OCI-LY7 (cell line): ENCODE measurements around the gene ELF4. TPM values are rescaled to one million over a fixed set of nuclear protein-coding genes. Genes with fewer than 3 reads are reported as not detected.

Experiments
- BruUV-seq: library from RNA; stranded (reverse); fragments of 400-500 nt; replicated peaks from 2 replicates; lab custom pipeline; 2021; lab: Mats Ljungman, UMichigan
- CTCF ChIA-PET: fragments of 300-600 bp; sonication (Branson Sonifier 250); formaldehyde crosslinking; loops from one replicate; lab custom pipeline; 2022; ENCODE audit warnings: antibody characterized with exemption; ENCODE audit not compliant: unreplicated experiment; lab: Charles Lee
- POLR2A ChIA-PET: fragments of 300-600 bp; sonication (Branson Sonifier 250); formaldehyde crosslinking; loops from one replicate; lab custom pipeline; 2022; ENCODE audit warnings: antibody characterized with exemption; lab: Charles Lee
- DNase-seq: peaks from one replicate; pipeline ENCODE4 v3.0.0-alpha.2; 2015; ENCODE audit warnings: low spot score
- H2AFZ ChIP-seq: fragments of 200-600 bp; sonication (generic), shearing (Covaris generic); 2 replicates; pipeline ENCODE4 v1.6.1; 2014; ENCODE audit warnings: mild to moderate bottlenecking, antibody characterized with exemption, low read length, moderate library complexity
- H3K27ac ChIP-seq: fragments of 200-600 bp; sonication (generic); 2 replicates; pipeline ENCODE4 v1.5.1; 2014; ENCODE audit warnings: mixed run types, low read depth, mild to moderate bottlenecking, moderate library complexity, low read length, inconsistent platforms; ENCODE audit not compliant: poor library complexity, severe bottlenecking
- H3K36me3 ChIP-seq: fragments of 200-600 bp; sonication (generic); 2 replicates; pipeline ENCODE4 v1.6.1; 2014; ENCODE audit warnings: mild to moderate bottlenecking, antibody characterized with exemption, low read length, moderate library complexity, mixed read lengths; ENCODE audit not compliant: insufficient read depth
- H3K4me1 ChIP-seq: fragments of 200-600 bp; sonication (generic); 2 replicates; pipeline ENCODE4 v1.5.1; 2014; ENCODE audit warnings: mild to moderate bottlenecking, low read length; ENCODE audit not compliant: insufficient read depth, poor library complexity, severe bottlenecking
- H3K4me2 ChIP-seq: fragments of 200-600 bp; sonication (generic); 2 replicates; pipeline ENCODE4 v1.6.1; 2014; ENCODE audit warnings: mild to moderate bottlenecking, low read length
- H3K4me3 ChIP-seq: fragments of 200-600 bp; sonication (generic); 2 replicates; pipeline ENCODE4 v1.5.1; 2014; ENCODE audit warnings: mild to moderate bottlenecking, low read depth, low read length; ENCODE audit not compliant: poor library complexity, severe bottlenecking
- H3K79me2 ChIP-seq: fragments of 200-600 bp; sonication (generic); 2 replicates; pipeline ENCODE4 v1.6.1; 2016; ENCODE audit warnings: low read depth, mild to moderate bottlenecking, low read length, moderate library complexity, mixed read lengths; ENCODE audit not compliant: insufficient read depth
- H3K9me2 ChIP-seq: fragments of 200-600 bp; sonication (generic); 2 replicates; pipeline ENCODE4 v1.6.1; 2016; ENCODE audit warnings: mild to moderate bottlenecking, low read length, mixed read lengths; ENCODE audit not compliant: insufficient read depth
- H3K9me3 ChIP-seq: fragments of 200-600 bp; sonication (generic); 2 replicates; pipeline ENCODE4 v1.6.1; 2014; ENCODE audit warnings: mild to moderate bottlenecking, mixed run types, low read length, mixed read lengths
- H4K20me1 ChIP-seq: fragments of 200-600 bp; sonication (generic); 2 replicates; pipeline ENCODE4 v1.6.1; 2014; ENCODE audit warnings: mild to moderate bottlenecking, antibody characterized with exemption, low read length, moderate library complexity, mixed read lengths; ENCODE audit not compliant: insufficient read depth
- EZH2phosphoT487 ChIP-seq: fragments of 200-600 bp; sonication (generic); IDR thresholded peaks from 2 replicates; pipeline ENCODE4 v1.6.1; 2018; ENCODE audit warnings: low read depth, borderline replicate concordance, mild to moderate bottlenecking, mixed run types, antibody characterized with exemption, low read length, moderate library complexity, mixed read lengths
- intact Hi-C: fragments of 100-400 bp; cut with micrococcal nuclease; formaldehyde crosslinking; loops from one replicate; pipeline ENCODE4 v1.10.0; 2022; ENCODE audit not compliant: unreplicated experiment
- total RNA-seq, 2 experiments: library from RNA; depleted of rRNA in 1 of 2; stranded (reverse); fragments of >200 nt in 1 of 2; shearing (Covaris generic) in 1 of 2; gene quantifications; 2 replicates each; pipeline ENCODE4 v1.2.3, GENCODE V29; 2014 to 2022
- TF ChIP-seq, protein P1 (sequence below): fragments of 200-600 bp; sonication (generic); conservative IDR thresholded peaks from 2 replicates; pipeline ENCODE4 v1.5.1; 2014; ENCODE audit warnings: mild to moderate bottlenecking, antibody characterized with exemption, low read length, moderate library complexity, mixed read lengths

The ELF4 gene
- total RNA-seq, 2 experiments from 2014 or later: 15.0 to 27.3 TPM

DNA sequence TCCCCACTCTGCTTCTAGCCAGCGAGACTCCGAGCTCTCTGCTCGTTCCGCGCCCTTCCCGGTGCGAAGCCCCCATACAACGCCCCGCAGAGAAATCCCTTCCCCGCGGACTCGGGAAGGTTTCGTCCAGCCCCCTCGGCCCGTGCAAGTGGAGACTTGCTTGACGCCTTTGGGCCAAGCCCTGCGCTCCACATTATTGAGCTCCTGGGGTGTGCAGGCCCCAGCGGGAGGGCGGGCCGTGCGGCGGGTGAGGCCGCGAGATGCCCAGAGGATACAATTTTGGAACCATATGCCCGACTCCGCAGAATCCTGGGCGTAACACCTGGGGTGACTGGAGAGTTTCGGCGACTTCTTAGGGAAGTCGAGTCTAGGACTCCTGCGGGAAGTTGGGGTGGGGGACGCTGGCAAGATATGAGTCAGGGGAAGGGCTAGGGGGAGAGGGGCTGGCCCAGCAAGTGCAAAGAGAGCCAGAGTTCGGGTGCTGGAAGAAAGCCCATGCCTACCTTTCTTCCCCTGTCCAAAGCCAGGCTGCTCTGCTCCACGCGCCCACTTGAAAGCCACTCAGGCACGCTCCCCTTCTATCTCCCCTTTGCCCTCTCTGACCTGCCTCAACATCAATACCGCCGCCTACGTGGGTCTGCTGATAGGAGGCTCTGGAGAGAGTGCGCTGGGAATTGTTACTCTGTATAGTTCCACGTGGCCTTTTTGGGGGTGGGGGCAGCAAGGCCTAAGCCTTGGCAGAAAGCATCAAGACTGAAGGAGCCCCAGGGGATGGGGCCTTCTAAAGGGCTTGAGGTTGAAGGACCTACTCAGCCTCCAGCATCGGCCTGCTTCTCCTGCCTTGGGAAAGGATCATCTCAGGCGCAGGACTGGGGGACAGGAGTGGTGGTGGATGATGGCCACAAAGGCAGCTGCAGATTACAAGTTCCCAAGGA is 1.2 kb upstream of the ELF4 start:
- H2AFZ ChIP-seq: peak overlapping the region; percentile 86; the same call in 1 of the 2 replicates
- DNase-seq: no peak
- H3K9me3 ChIP-seq: no peaks in the 10 kb centered on the region
- ChIA-PET CTCF (interaction anchor here (0.6 kb wide), 1 partner anchor 30 kb away, joined by 3 read pairs; no protein-coding TSS in a partner anchor), POLR2A (no interaction called here)
- TF ChIP-seq, protein P1, sequence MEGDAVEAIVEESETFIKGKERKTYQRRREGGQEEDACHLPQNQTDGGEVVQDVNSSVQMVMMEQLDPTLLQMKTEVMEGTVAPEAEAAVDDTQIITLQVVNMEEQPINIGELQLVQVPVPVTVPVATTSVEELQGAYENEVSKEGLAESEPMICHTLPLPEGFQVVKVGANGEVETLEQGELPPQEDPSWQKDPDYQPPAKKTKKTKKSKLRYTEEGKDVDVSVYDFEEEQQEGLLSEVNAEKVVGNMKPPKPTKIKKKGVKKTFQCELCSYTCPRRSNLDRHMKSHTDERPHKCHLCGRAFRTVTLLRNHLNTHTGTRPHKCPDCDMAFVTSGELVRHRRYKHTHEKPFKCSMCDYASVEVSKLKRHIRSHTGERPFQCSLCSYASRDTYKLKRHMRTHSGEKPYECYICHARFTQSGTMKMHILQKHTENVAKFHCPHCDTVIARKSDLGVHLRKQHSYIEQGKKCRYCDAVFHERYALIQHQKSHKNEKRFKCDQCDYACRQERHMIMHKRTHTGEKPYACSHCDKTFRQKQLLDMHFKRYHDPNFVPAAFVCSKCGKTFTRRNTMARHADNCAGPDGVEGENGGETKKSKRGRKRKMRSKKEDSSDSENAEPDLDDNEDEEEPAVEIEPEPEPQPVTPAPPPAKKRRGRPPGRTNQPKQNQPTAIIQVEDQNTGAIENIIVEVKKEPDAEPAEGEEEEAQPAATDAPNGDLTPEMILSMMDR: no peak
- no peak for TF ChIP-seq EZH2phosphoT487
- no peaks in the 10 kb centered on the region for H3K9me2 ChIP-seq
- H3K79me2 ChIP-seq: peaks cover 31% of the 10 kb centered on the region; the same call in 1 of the 2 replicates
- H4K20me1 ChIP-seq: no peaks in the 10 kb centered on the region
- H3K4me1 ChIP-seq: peaks cover 19% of the 10 kb centered on the region
- H3K4me3 ChIP-seq: peak overlapping the region; percentile 66
- H3K27ac ChIP-seq: peak overlapping the region; percentile 62
- intact Hi-C loops: no loop called here
- no peaks in the 10 kb centered on the region for H3K36me3 ChIP-seq
- H3K4me2 ChIP-seq: peak overlapping the region; percentile 74
- no TSS peak for BruUV-seq

DNA sequence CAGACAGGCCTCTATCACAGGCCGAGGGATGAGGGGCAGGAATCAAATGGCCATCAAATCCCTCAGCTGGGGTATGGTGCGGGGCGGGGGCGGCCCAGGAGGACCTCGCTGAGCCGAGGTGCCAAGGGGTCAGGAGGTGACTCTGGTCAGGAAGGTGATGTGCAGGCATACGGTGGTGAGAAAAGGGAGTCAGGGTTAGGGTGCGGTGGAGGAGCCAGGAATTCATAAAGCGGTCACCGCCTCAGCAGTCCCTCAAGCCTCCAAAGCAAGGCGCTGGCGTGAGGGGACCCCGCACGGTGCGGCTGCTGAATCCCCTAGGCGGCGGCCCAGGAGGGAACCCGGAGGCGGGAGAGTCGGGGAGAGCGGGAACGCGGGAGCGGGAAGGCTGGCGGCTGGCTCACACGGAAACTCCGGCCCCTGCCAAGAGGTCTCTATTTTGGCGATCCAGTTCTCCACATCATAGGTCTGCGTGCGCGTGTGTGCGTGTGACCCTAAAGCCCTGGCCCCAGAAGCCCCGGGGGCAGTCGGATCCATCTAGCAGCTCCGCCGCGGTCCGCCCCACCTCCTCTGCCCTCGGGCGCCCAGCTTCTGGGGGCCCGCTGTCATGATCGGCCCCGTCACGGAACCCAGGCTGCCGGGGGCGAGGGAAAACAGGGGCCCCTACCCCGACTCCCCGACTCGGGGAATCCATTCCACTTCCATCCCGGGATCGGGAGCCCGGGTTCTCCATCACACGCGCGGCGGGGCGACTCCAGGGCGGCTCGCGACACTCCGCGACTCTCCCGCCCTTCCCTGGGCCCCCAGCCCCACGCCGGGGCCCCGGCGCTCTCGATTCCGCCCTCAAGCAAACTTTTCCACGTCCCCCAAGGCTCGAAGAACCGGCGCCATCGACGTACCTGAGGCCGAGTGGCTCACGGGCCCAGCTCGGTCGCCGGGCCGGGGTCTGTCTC is 593 bp downstream of the ELF4 start:
- POLR2A ChIA-PET: interaction anchor here (0.6 to 2.8 kb wide), 7 partner anchors 9 to 537 kb away, joined by 3 to 12 read pairs (median 3); no protein-coding TSS in a partner anchor

More for the DNA sequence above, 593 bp downstream of the ELF4 start:
- Histone ChIP-seq H3K4me2 (peak overlapping the region; percentile 95), H3K27ac (peak overlapping the region; percentile 74), H3K9me3 (no peaks in the 10 kb centered on the region), H3K4me3 (peak overlapping the region; percentile 85), H2AFZ (peak overlapping the region; percentile 46; the same call in 1 of the 2 replicates), H3K9me2 (no peaks in the 10 kb centered on the region), H3K4me1 (peaks cover 19% of the 10 kb centered on the region), H3K79me2 (peaks cover 31% of the 10 kb centered on the region; the same call in 1 of the 2 replicates), H4K20me1 (no peaks in the 10 kb centered on the region), H3K36me3 (0 out of 2 replicates have a peak, but pooled peaks cover 4% of the 10 kb centered on the region)
- peak; percentile 35 for DNase-seq
- CTCF ChIA-PET: interaction anchor here (1.0 to 1.7 kb wide), 2 partner anchors 23 to 25 kb away, joined by 5 read pairs; no protein-coding TSS in a partner anchor
- intact Hi-C loops: loop anchor here (1.0 kb wide), 3 partner anchors 17 to 57 kb away; no protein-coding TSS in a partner anchor
- TF ChIP-seq, protein P1: no peak
- no peak for TF ChIP-seq EZH2phosphoT487
- BruUV-seq: no TSS peak
